ENCODE data around the gene CUEDC2. TPM values are rescaled to one million over a fixed set of nuclear protein-coding genes. Genes with fewer than 3 reads are reported as not detected.

CUEDC2 gene
- total RNA-seq, 1 donor from 2014 or later, result 44.8 TPM

GRCh38 chr10:102384053-102384452 is 48.3 kb downstream of the CUEDC2 start:
- intact Hi-C loops (cut with DNase I), result no loop called here
- Histone ChIP-seq H3K4me1 (peaks cover 14% of the 10 kb centered on the region), H3K36me3 (peaks cover 41% of the 10 kb centered on the region), H3K4me3 (no peak overlapping the region), H3K9me3 (no peaks in the 10 kb centered on the region), H3K27ac (no peak overlapping the region), H3K27me3 (no peaks in the 10 kb centered on the region)
- ATAC-seq, result no peak
- no peak for TF ChIP-seq CTCF (IDR thresholded peaks at IDR 0.05)
- DNase-seq, result no peak

- no peak for ATAC-seq
- H3K36me3 ChIP-seq, result peaks cover 53% of the 10 kb centered on the region
- no peaks in the 10 kb centered on the region for H3K9me3 ChIP-seq
- no peak overlapping the region for H3K27ac ChIP-seq
- intact Hi-C loops (cut with DNase I), result no loop called here
- no peak for DNase-seq
- TF ChIP-seq CTCF (IDR thresholded peaks at IDR 0.05), result no peak
- H3K4me3 ChIP-seq, result no peak overlapping the region
- peaks cover 14% of the 10 kb centered on the region for H3K4me1 ChIP-seq
- no peaks in the 10 kb centered on the region for H3K27me3 ChIP-seq
These were observed 49.5 kb downstream of the CUEDC2 start for GRCh38 chr10:102382871-102383270.

GRCh38 chr10:102381983-102382382 is 50.4 kb downstream of the CUEDC2 start:
- DNase-seq (no peak), ATAC-seq (no peak)
- TF ChIP-seq CTCF (IDR thresholded peaks at IDR 0.05), result no peak
- Histone ChIP-seq H3K36me3 (peaks cover 62% of the 10 kb centered on the region), H3K9me3 (no peaks in the 10 kb centered on the region), H3K4me1 (peaks cover 14% of the 10 kb centered on the region), H3K27ac (no peak overlapping the region), H3K4me3 (no peak overlapping the region), H3K27me3 (no peaks in the 10 kb centered on the region)
- intact Hi-C loops (cut with DNase I), result no loop called here

- no peaks in the 10 kb centered on the region for H3K27me3 ChIP-seq
- H3K9me3 ChIP-seq, result no peaks in the 10 kb centered on the region
- DNase-seq (no peak), ATAC-seq (no peak)
- peaks cover 88% of the 10 kb centered on the region for H3K36me3 ChIP-seq
- no peak overlapping the region for H3K4me3 ChIP-seq
- intact Hi-C loops (cut with DNase I), result no loop called here
- no peak for TF ChIP-seq CTCF (IDR thresholded peaks at IDR 0.05)
- H3K27ac ChIP-seq, result no peak overlapping the region
- H3K4me1 ChIP-seq, result no peaks in the 10 kb centered on the region
These were observed 53.0 kb downstream of the CUEDC2 start for GRCh38 chr10:102379383-102379782.

- DNase-seq (no peak), ATAC-seq (no peak)
- peaks cover 98% of the 10 kb centered on the region for H3K36me3 ChIP-seq
- TF ChIP-seq CTCF (IDR thresholded peaks at IDR 0.05), result no peak
- H3K27ac ChIP-seq, result no peak overlapping the region
- no peaks in the 10 kb centered on the region for H3K9me3 ChIP-seq
- no peaks in the 10 kb centered on the region for H3K27me3 ChIP-seq
- H3K4me1 ChIP-seq, result no peaks in the 10 kb centered on the region
- intact Hi-C loops (cut with DNase I), result no loop called here
- no peak overlapping the region for H3K4me3 ChIP-seq
These were observed 55.5 kb downstream of the CUEDC2 start for GRCh38 chr10:102376901-102377300.

- TF ChIP-seq CTCF (IDR thresholded peaks at IDR 0.05), result no peak
These were observed 56.5 kb downstream of the CUEDC2 start for GRCh38 chr10:102375867-102376266.

More at GRCh38 chr10:102375867-102376266, 56.5 kb downstream of the CUEDC2 start:
- intact Hi-C loops (cut with DNase I), result no loop called here
- no peaks in the 10 kb centered on the region for H3K9me3 ChIP-seq
- peaks cover 100% of the 10 kb centered on the region for H3K36me3 ChIP-seq
- no peak overlapping the region for H3K27ac ChIP-seq
- no peak for DNase-seq
- no peak for ATAC-seq
- no peaks in the 10 kb centered on the region for H3K27me3 ChIP-seq
- no peak overlapping the region for H3K4me3 ChIP-seq
- no peaks in the 10 kb centered on the region for H3K4me1 ChIP-seq

Data from upper lobe of right lung (tissue), 1 donor.